Measurements from ENCODE around the gene CARD9.

CARD9 gene

GRCh38 chr9:136380381-136380780 lies 6.9 kb upstream of the CARD9 start:
- no peak for DNase-seq (ENCODE audit: low read depth in 2 of 2)

GRCh38 chr9:136379891-136380290 lies 6.4 kb upstream of the CARD9 start:
- DNase-seq (ENCODE audit: low read depth in 2 of 2), result no peak

- DNase-seq (ENCODE audit: low read depth in 2 of 2), result no peak
These were observed 5.9 kb upstream of the CARD9 start for GRCh38 chr9:136379401-136379800.

GRCh38 chr9:136379003-136379287 lies 5.5 kb upstream of the CARD9 start:
- no peak for DNase-seq (ENCODE audit: low read depth in 2 of 2)

GRCh38 chr9:136378170-136379002 lies 4.9 kb upstream of the CARD9 start:
- no peak for DNase-seq (ENCODE audit: low read depth in 2 of 2)

GRCh38 chr9:136377341-136378169 lies 4.1 kb upstream of the CARD9 start:
- no peak for DNase-seq (ENCODE audit: low read depth in 2 of 2)

- no peak for DNase-seq (ENCODE audit: low read depth in 2 of 2)
These were observed 3.0 kb upstream of the CARD9 start for GRCh38 chr9:136376457-136376856.

GRCh38 chr9:136375096-136375495 lies 1.6 kb upstream of the CARD9 start:
- DNase-seq (ENCODE audit: low read depth in 2 of 2), result no peak

GRCh38 chr9:136374183-136374575 lies 710 bp upstream of the CARD9 start:
- DNase-seq (ENCODE audit: low read depth in 2 of 2), result no peak

- DNase-seq (ENCODE audit: low read depth in 2 of 2), result no peak
These were observed 739 bp downstream of the CARD9 start for GRCh38 chr9:136372561-136373299.

GRCh38 chr9:136372006-136372405 lies 1.5 kb downstream of the CARD9 start:
- no peak for DNase-seq (ENCODE audit: low read depth in 2 of 2)

- DNase-seq (ENCODE audit: low read depth in 2 of 2), result no peak
These were observed 2.0 kb downstream of the CARD9 start for GRCh38 chr9:136371533-136371880.

- DNase-seq (ENCODE audit: low read depth in 2 of 2), result no peak
These were observed 2.6 kb downstream of the CARD9 start for GRCh38 chr9:136370687-136371532.

- DNase-seq (ENCODE audit: low read depth in 2 of 2), result no peak
These were observed 3.4 kb downstream of the CARD9 start for GRCh38 chr9:136370037-136370436.

- no peak for DNase-seq (ENCODE audit: low read depth in 2 of 2)
These were observed 5.3 kb downstream of the CARD9 start for GRCh38 chr9:136368190-136368589.

- DNase-seq (ENCODE audit: low read depth in 2 of 2), result no peak
These were observed 5.9 kb downstream of the CARD9 start for GRCh38 chr9:136367296-136368145.

- DNase-seq (ENCODE audit: low read depth in 2 of 2), result no peak
These were observed 6.6 kb downstream of the CARD9 start for GRCh38 chr9:136366826-136367225.

GRCh38 chr9:136365775-136366222 lies 7.7 kb downstream of the CARD9 start:
- DNase-seq (ENCODE audit: low read depth in 2 of 2), result no peak

- no peak for DNase-seq (ENCODE audit: low read depth in 2 of 2)
These were observed 8.3 kb downstream of the CARD9 start for GRCh38 chr9:136364942-136365774.
